Limb (tissue), 2 donors: ENCODE measurements around the gene TMEM38B.
"Not testable (repeated sequence)": the region's sequence is repeated elsewhere in the genome, so short reads cannot be mapped to it uniquely, and the experiment has no call there.

Experiments used
- DNase-seq, 2 donors: peaks; one replicate each; pipeline ENCODE4 v3.0.0-alpha.2; 2016; ENCODE audit errors: extremely low spot score in 2 of 2

The TMEM38B gene

GRCh38 chr9:105722099-105722498 is 27.8 kb downstream of the TMEM38B start:
- no peak for DNase-seq

- DNase-seq, result no peak
Observed at GRCh38 chr9:105725370-105725769, 31.0 kb downstream of the TMEM38B start.

- DNase-seq, result not testable (repeated sequence)
Observed at GRCh38 chr9:105728230-105728629, 33.9 kb downstream of the TMEM38B start.

- not testable (repeated sequence) for DNase-seq
Observed at GRCh38 chr9:105731420-105731819, 37.1 kb downstream of the TMEM38B start.

- no peak for DNase-seq
Observed at GRCh38 chr9:105735366-105735765, 41.0 kb downstream of the TMEM38B start.

- DNase-seq, result no peak
Observed at GRCh38 chr9:105737205-105737604, 42.9 kb downstream of the TMEM38B start.

GRCh38 chr9:105742088-105742487 is 47.7 kb downstream of the TMEM38B start:
- DNase-seq, result no peak

GRCh38 chr9:105747325-105747724 is 53.0 kb downstream of the TMEM38B start:
- not testable (repeated sequence) for DNase-seq

GRCh38 chr9:105751761-105752160 is 57.4 kb downstream of the TMEM38B start:
- DNase-seq, result no peak

GRCh38 chr9:105757496-105758251 is 63.3 kb downstream of the TMEM38B start:
- no peak for DNase-seq

GRCh38 chr9:105760053-105760452 is 65.7 kb downstream of the TMEM38B start:
- DNase-seq, result no peak

GRCh38 chr9:105782561-105783494 is 88.5 kb downstream of the TMEM38B start:
- not testable (repeated sequence) for DNase-seq

- DNase-seq, result not testable (repeated sequence)
Observed at GRCh38 chr9:105783495-105783872, 89.1 kb downstream of the TMEM38B start.

- not testable (repeated sequence) for DNase-seq
Observed at GRCh38 chr9:105786796-105787195, 92.5 kb downstream of the TMEM38B start.

GRCh38 chr9:105816202-105816744 is 121.9 kb downstream of the TMEM38B start:
- DNase-seq, result no peak

- no peak for DNase-seq
Observed at GRCh38 chr9:105816981-105817380, 122.6 kb downstream of the TMEM38B start.

- DNase-seq, result no peak
Observed at GRCh38 chr9:105818903-105819302, 124.6 kb downstream of the TMEM38B start.

GRCh38 chr9:105822814-105823213 is 128.5 kb downstream of the TMEM38B start:
- no peak for DNase-seq
